Measurements from ENCODE around the gene NUDC. TPM values are rescaled to one million over a fixed set of nuclear protein-coding genes. Genes with fewer than 3 reads are reported as not detected.

The NUDC gene
- total and polyA plus RNA-seq, 10 of the 15 experiments (the other 5 are each of a cell fraction or from before 2014, with no cell fraction given): 5.5 to 227 (median 67.4) TPM

DNA sequence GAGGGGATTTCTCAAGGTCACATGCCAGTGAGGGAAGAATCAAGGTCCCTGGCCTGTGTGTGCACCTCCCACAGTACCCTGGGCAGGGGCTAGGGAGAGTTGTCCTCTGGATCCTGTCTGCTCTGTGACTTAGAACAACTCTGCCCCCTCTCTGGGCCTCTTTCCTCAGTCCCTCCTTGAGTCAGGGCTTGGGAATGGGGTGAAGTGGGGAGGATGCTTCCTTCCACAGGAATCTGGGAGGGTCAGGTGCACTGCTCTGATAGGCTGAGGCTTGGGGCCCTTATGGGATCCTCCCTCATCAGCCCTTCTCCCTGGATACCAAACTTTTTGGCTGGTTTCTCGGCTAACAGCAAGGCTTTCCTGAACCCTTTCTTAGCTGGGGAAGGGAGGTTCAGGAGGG, 74.5 kb downstream of the NUDC start:
- ChIA-PET POLR2A (no interaction called here), CTCF (interaction anchor here (0.7 to 7.0 kb wide), 7 partner anchors 11 to 287 kb away, joined by 3 to 99 read pairs (median 22); no protein-coding TSS in a partner anchor), SMC1A (ENCODE audit: uncharacterized antibody, unreplicated experiment) (interaction anchor here (0.9 to 3.7 kb wide), 5 partner anchors 10 to 102 kb away, joined by 3 to 43 read pairs (median 6); no protein-coding TSS in a partner anchor), RAD21 (ENCODE audit: unreplicated experiment) (interaction anchor here (1.9 to 4.0 kb wide), 3 partner anchors 10 to 102 kb away, joined by 5 to 57 read pairs (median 30); no protein-coding TSS in a partner anchor)
- in situ Hi-C loops (cut with MboI) (no loop called here), intact Hi-C loops (cut with micrococcal nuclease; ENCODE audit: unreplicated experiment) (loop anchor here (1.0 to 5.0 kb wide), 2 partner anchors 31 to 46 kb away; no protein-coding TSS in a partner anchor)
- no peak for ATAC-seq
- Histone ChIP-seq H3K4me3 (no peak overlapping the region), H3K9ac (ENCODE audit: control insufficient read depth, insufficient read depth, low read length) (no peak overlapping the region), H3K36me3 (ENCODE audit: control insufficient read depth in 2 of 2, insufficient read depth in 2 of 2, low read length in 1 of 2) (no peaks in the 10 kb centered on the region), H2AFZ (ENCODE audit: control insufficient read depth, low read depth, low read length) (no peak overlapping the region), H3K27ac (ENCODE audit: control insufficient read depth, insufficient read depth) (no peak overlapping the region), H4K20me1 (ENCODE audit: control insufficient read depth, insufficient read depth) (no peaks in the 10 kb centered on the region; the same call in 1 of the 2 replicates), H3K79me2 (ENCODE audit: control insufficient read depth, insufficient read depth, low read length) (no peaks in the 10 kb centered on the region), H3K9me3 (replicated peaks; ENCODE audit: control insufficient read depth, insufficient read depth, low read length) (no peaks in the 10 kb centered on the region), H3K4me1 (ENCODE audit: control insufficient read depth, insufficient read depth, low read length) (peaks cover 5% of the 10 kb centered on the region), H3K27me3 (replicated peaks in 1 of 2; ENCODE audit: control insufficient read depth in 2 of 2, insufficient read depth in 2 of 2, low read length in 1 of 2) (peaks cover 2 to 13% of the 10 kb centered on the region in 2 experiments), H3K4me2 (ENCODE audit: control insufficient read depth, insufficient read depth) (no peak overlapping the region)
- 0% methylated on average over 1 of the region's 1 CpG for WGBS (ENCODE audit: insufficient coverage, insufficient replicate concordance, low lambda C conversion rate, missing lambda C conversion rate)
- BruUV-seq (replicated peaks): no TSS peak
- no peak for DNase-seq (ENCODE audit: low read depth, low spot score)
- FAIRE-seq: no peak
- TF ChIP-seq ZBTB4 (CRISPR knock-in tag; IDR thresholded peaks at IDR 0.05) (no peak), HDGF (IDR thresholded peaks at IDR 0.05) (no peak), RAD21 (IDR thresholded peaks at IDR 0.05; ENCODE audit: insufficient read depth, low read depth, low read length) (no peak), MYC (IDR thresholded peaks at IDR 0.05; ENCODE audit: insufficient read depth, insufficient read length, insufficient replicate concordance, low read length, severe bottlenecking) (no peak), BCL3 (IDR thresholded peaks at IDR 0.05; ENCODE audit: borderline replicate concordance, insufficient read depth, low read depth, low read length, poor library complexity, severe bottlenecking) (no peak), SREBF1 (IDR thresholded peaks at IDR 0.05; ENCODE audit: low read length) (no peak), YBX1 (IDR thresholded peaks at IDR 0.05) (no peak), CBX3 (IDR thresholded peaks at IDR 0.05; ENCODE audit: borderline replicate concordance, low read depth) (no peak), IRF4 (IDR thresholded peaks at IDR 0.05; ENCODE audit: low read depth, low read length) (no peak), NFYA (IDR thresholded peaks at IDR 0.05; ENCODE audit: borderline replicate concordance, low read depth, low read length) (no peak), BCL11A (IDR thresholded peaks at IDR 0.05; ENCODE audit: low read depth, low read length) (no peak)
- TF ChIP-seq, protein P1, sequence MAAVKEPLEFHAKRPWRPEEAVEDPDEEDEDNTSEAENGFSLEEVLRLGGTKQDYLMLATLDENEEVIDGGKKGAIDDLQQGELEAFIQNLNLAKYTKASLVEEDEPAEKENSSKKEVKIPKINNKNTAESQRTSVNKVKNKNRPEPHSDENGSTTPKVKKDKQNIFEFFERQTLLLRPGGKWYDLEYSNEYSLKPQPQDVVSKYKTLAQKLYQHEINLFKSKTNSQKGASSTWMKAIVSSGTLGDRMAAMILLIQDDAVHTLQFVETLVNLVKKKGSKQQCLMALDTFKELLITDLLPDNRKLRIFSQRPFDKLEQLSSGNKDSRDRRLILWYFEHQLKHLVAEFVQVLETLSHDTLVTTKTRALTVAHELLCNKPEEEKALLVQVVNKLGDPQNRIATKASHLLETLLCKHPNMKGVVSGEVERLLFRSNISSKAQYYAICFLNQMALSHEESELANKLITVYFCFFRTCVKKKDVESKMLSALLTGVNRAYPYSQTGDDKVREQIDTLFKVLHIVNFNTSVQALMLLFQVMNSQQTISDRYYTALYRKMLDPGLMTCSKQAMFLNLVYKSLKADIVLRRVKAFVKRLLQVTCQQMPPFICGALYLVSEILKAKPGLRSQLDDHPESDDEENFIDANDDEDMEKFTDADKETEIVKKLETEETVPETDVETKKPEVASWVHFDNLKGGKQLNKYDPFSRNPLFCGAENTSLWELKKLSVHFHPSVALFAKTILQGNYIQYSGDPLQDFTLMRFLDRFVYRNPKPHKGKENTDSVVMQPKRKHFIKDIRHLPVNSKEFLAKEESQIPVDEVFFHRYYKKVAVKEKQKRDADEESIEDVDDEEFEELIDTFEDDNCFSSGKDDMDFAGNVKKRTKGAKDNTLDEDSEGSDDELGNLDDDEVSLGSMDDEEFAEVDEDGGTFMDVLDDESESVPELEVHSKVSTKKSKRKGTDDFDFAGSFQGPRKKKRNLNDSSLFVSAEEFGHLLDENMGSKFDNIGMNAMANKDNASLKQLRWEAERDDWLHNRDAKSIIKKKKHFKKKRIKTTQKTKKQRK (IDR thresholded peaks at IDR 0.05; ENCODE audit: low read depth, low read length): no peak
- TF ChIP-seq, protein P2, sequence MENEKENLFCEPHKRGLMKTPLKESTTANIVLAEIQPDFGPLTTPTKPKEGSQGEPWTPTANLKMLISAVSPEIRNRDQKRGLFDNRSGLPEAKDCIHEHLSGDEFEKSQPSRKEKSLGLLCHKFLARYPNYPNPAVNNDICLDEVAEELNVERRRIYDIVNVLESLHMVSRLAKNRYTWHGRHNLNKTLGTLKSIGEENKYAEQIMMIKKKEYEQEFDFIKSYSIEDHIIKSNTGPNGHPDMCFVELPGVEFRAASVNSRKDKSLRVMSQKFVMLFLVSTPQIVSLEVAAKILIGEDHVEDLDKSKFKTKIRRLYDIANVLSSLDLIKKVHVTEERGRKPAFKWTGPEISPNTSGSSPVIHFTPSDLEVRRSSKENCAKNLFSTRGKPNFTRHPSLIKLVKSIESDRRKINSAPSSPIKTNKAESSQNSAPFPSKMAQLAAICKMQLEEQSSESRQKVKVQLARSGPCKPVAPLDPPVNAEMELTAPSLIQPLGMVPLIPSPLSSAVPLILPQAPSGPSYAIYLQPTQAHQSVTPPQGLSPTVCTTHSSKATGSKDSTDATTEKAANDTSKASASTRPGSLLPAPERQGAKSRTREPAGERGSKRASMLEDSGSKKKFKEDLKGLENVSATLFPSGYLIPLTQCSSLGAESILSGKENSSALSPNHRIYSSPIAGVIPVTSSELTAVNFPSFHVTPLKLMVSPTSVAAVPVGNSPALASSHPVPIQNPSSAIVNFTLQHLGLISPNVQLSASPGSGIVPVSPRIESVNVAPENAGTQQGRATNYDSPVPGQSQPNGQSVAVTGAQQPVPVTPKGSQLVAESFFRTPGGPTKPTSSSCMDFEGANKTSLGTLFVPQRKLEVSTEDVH (IDR thresholded peaks at IDR 0.05; ENCODE audit: low read depth, partially characterized antibody): no peak

Data from GM12878 (cell line).